NCI-H2081 (cell line): Measurements from ENCODE around the gene ITGA3.
"Not testable (repeated sequence)": the region's sequence is repeated elsewhere in the genome, so short reads cannot be mapped to it uniquely, and the experiment has no call there.

Source experiments
- DNase-seq, 2 experiments: peaks; one replicate each; lab custom pipeline; 2025; lab: John Stamatoyannopoulos, UW

Gene ITGA3

GRCh38 chr17:50052241-50052796 lies 3.6 kb upstream of the ITGA3 start:
- DNase-seq, result peak; percentile 31 to 78

- no peak for DNase-seq
These were observed 2.9 kb upstream of the ITGA3 start for GRCh38 chr17:50052822-50053653.

GRCh38 chr17:50053654-50053960 lies 2.3 kb upstream of the ITGA3 start:
- DNase-seq, result no peak

- DNase-seq, result peak; percentile 34 to 75
These were observed 870 bp upstream of the ITGA3 start for GRCh38 chr17:50055055-50055425.

- DNase-seq, result peak; percentile 57 to 80
These were observed 479 bp downstream of the ITGA3 start for GRCh38 chr17:50056217-50056960.

- DNase-seq, result no peak
These were observed 1.0 kb downstream of the ITGA3 start for GRCh38 chr17:50056961-50057330.

GRCh38 chr17:50057521-50057991 lies 1.6 kb downstream of the ITGA3 start:
- no peak for DNase-seq

GRCh38 chr17:50058296-50058953 lies 2.5 kb downstream of the ITGA3 start:
- DNase-seq, result no peak

- no peak for DNase-seq
These were observed 3.3 kb downstream of the ITGA3 start for GRCh38 chr17:50059256-50059655.

GRCh38 chr17:50059759-50060273 lies 3.9 kb downstream of the ITGA3 start:
- DNase-seq, result no peak

GRCh38 chr17:50060951-50061712 lies 5.2 kb downstream of the ITGA3 start:
- no peak for DNase-seq

GRCh38 chr17:50061713-50062045 lies 5.8 kb downstream of the ITGA3 start:
- DNase-seq, result not testable (repeated sequence)

GRCh38 chr17:50062293-50063243 lies 6.7 kb downstream of the ITGA3 start:
- no peak for DNase-seq

GRCh38 chr17:50063561-50064252 lies 7.8 kb downstream of the ITGA3 start:
- no peak for DNase-seq

GRCh38 chr17:50064253-50065001 lies 8.5 kb downstream of the ITGA3 start:
- no peak for DNase-seq

- no peak for DNase-seq
These were observed 9.1 kb downstream of the ITGA3 start for GRCh38 chr17:50065056-50065455.

GRCh38 chr17:50066995-50067394 lies 11.1 kb downstream of the ITGA3 start:
- no peak for DNase-seq

- DNase-seq, result no peak
These were observed 12.1 kb downstream of the ITGA3 start for GRCh38 chr17:50067996-50068395.
